PC-9 (cell line): Measurements from ENCODE around the gene PPP3R1.

Experiments
- EZH2 ChIP-seq: fragments of 200-600 bp; sonication (generic); IDR thresholded peaks from 2 replicates; pipeline ENCODE4 v1.8.0; 2017; ENCODE audit warnings: antibody characterized with exemption, low read depth
- TF ChIP-seq, protein P1 (sequence below): fragments of 200-600 bp; sonication (generic); conservative IDR thresholded peaks from 2 replicates; pipeline ENCODE4 v1.6.1; 2017; ENCODE audit warnings: mixed run types, antibody characterized with exemption, mild to moderate bottlenecking, moderate library complexity

DNA sequence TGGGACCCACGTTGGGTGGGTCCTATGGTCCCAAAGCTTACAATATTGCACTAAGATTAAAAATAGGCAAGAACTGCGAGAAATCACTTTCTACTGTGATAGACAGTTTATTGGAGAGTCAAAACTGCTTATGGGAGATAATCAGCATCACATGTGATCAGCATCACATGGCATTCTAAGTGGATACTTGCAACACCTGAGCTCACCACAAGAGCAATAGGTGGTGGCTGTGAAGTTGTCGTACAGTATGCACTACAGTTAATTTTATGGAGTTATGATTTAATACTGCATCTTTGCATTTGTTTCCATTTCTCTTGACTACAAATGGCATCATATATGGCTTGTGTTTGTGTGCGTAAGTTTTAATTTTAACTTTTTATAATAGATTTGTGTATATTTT lies 83.0 kb downstream of the PPP3R1 start:
- TF ChIP-seq, protein P1, sequence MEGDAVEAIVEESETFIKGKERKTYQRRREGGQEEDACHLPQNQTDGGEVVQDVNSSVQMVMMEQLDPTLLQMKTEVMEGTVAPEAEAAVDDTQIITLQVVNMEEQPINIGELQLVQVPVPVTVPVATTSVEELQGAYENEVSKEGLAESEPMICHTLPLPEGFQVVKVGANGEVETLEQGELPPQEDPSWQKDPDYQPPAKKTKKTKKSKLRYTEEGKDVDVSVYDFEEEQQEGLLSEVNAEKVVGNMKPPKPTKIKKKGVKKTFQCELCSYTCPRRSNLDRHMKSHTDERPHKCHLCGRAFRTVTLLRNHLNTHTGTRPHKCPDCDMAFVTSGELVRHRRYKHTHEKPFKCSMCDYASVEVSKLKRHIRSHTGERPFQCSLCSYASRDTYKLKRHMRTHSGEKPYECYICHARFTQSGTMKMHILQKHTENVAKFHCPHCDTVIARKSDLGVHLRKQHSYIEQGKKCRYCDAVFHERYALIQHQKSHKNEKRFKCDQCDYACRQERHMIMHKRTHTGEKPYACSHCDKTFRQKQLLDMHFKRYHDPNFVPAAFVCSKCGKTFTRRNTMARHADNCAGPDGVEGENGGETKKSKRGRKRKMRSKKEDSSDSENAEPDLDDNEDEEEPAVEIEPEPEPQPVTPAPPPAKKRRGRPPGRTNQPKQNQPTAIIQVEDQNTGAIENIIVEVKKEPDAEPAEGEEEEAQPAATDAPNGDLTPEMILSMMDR, result no peak; the same call in 1 of the 2 replicates
- no peak for TF ChIP-seq EZH2
